Right lobe of liver (tissue), 4 donors: ENCODE measurements around the gene PRAMEF20.

Experiments
- CTCF ChIP-seq, 4 donors: fragments of 200-600 bp in 3 of 4; fragments of 450-650 bp in 1 of 4; IDR thresholded peaks; one replicate each; pipeline versions ENCODE4 v1.5.1 to v1.8.0; 2016 to 2022; ENCODE audit warnings: antibody characterized with exemption in 4 of 4, mild to moderate bottlenecking in 2 of 4
- POLR2A ChIP-seq: fragments of 450-650 bp; IDR thresholded peaks from one replicate; pipeline ENCODE4 v1.6.1; 2017; ENCODE audit warnings: antibody characterized with exemption, mild to moderate bottlenecking
- donor health status: DM: no; HTN: no; CAD: no.
- donor health status: DM: no; HTN: no; CAD: no.
- donor health status: DM: no; HTN: yes; CAD: no.

DNA sequence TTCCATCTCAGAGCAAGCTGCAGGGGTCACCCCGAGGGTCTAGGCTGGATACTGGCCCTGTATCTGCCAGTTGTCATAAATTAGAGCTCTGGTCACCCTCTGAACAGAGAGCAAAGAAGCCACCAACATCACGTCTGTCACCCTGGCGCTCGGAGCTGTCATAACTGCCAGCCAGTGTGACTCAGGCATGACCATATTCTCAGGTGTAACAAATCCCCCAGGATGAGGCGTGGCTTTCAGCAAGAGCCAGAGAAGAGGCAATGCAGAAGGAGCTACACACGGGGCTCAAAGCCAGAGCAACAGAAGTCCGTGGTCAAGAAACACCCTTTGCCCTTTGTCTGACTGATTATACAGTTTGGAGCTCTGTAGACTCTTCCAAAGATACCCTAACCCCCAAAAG, 40.0 kb downstream of the PRAMEF20 start:
- TF ChIP-seq CTCF (IDR thresholded peaks at IDR 0.05) (no peak), POLR2A (no peak)
